Esophagus squamous epithelium (tissue), 4 donors: ENCODE measurements around the gene WDR87.

ENCODE experiments used
- POLR2A ChIP-seq, 4 donors: fragments of 450-650 bp; IDR thresholded peaks; one replicate each; pipeline ENCODE4 v1.6.1; 2017; ENCODE audit warnings: antibody characterized with exemption in 4 of 4, mild to moderate bottlenecking in 4 of 4, moderate library complexity in 3 of 4
- TF ChIP-seq, protein P1 (sequence below), 6 experiments: fragments of 450-650 bp in 4 of 6; fragments of 200-600 bp in 2 of 6; sonication (generic) in 2 of 6; IDR thresholded peaks; one replicate each; pipeline ENCODE4 v1.5.1; 2016 to 2019; ENCODE audit warnings: antibody characterized with exemption in 6 of 6, mild to moderate bottlenecking in 4 of 6, moderate library complexity in 4 of 6

DNA sequence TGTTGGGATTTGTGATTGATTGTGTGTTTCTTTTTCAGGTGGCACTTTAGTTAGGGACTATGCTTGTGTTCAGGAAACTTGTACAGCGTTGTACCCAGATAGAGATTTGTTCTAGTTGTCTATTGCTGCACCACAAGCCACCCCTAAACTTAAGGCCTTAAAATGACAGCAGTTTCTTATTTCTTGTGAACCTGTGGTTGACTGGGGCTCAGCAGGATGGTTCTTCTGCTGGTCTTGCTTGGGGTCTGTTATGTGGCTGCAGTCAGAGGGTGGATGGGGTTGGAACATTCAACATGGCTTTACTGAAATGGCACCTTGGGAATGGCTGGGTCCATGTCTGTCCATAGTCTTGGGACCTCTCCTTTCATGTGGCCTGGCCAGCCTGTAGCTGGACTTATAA lies 28.9 kb upstream of the WDR87 start:
- TF ChIP-seq POLR2A (IDR thresholded peaks at IDR 0.05): no peak
- TF ChIP-seq, protein P1, sequence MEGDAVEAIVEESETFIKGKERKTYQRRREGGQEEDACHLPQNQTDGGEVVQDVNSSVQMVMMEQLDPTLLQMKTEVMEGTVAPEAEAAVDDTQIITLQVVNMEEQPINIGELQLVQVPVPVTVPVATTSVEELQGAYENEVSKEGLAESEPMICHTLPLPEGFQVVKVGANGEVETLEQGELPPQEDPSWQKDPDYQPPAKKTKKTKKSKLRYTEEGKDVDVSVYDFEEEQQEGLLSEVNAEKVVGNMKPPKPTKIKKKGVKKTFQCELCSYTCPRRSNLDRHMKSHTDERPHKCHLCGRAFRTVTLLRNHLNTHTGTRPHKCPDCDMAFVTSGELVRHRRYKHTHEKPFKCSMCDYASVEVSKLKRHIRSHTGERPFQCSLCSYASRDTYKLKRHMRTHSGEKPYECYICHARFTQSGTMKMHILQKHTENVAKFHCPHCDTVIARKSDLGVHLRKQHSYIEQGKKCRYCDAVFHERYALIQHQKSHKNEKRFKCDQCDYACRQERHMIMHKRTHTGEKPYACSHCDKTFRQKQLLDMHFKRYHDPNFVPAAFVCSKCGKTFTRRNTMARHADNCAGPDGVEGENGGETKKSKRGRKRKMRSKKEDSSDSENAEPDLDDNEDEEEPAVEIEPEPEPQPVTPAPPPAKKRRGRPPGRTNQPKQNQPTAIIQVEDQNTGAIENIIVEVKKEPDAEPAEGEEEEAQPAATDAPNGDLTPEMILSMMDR (IDR thresholded peaks at IDR 0.05): no peak
